H1 (cell line): ENCODE results near the gene PITPNC1.

Experiments
- ATF3 ChIP-seq: IDR thresholded peaks from 2 replicates; pipeline ENCODE4 v1.6.1; 2011; ENCODE audit warnings: low read depth, mild to moderate bottlenecking, low read length; ENCODE audit not compliant: insufficient read depth
- BRCA1 ChIP-seq: IDR thresholded peaks from 2 replicates; pipeline ENCODE4 v1.6.1; 2012; ENCODE audit warnings: low read depth, low read length, improper control_type of control experiment
- CBX8 ChIP-seq: fragments of 300-800, 300-1000 bp; sonication (generic); IDR thresholded peaks from 2 replicates; pipeline ENCODE4 v1.7.1; 2016; ENCODE audit warnings: low read depth, low read length, borderline replicate concordance
- CTCF ChIP-seq, 3 experiments: IDR thresholded peaks; 1 replicate in 2 of 3; 2 replicates in 1 of 3; pipeline versions ENCODE4 v1.5.1 to v1.6.1; 2011; ENCODE audit warnings: low read length in 3 of 3, mild to moderate bottlenecking in 3 of 3, inconsistent platforms in 2 of 3, low read depth in 1 of 3, moderate library complexity in 1 of 3; ENCODE audit not compliant: insufficient read depth in 1 of 3; ENCODE audit errors: control extremely low read depth in 1 of 3
- EP300 ChIP-seq, 2 experiments: IDR thresholded peaks; 1 replicate in 1 of 2; 2 replicates in 1 of 2; pipeline ENCODE4 v1.6.1; 2011 to 2012; ENCODE audit warnings: low read depth in 2 of 2, low read length in 2 of 2, mild to moderate bottlenecking in 2 of 2, borderline replicate concordance in 1 of 2, inconsistent platforms in 1 of 2, moderate library complexity in 1 of 2
- JUN ChIP-seq: IDR thresholded peaks from 2 replicates; pipeline ENCODE4 v1.6.1; 2011; ENCODE audit warnings: low read depth, mild to moderate bottlenecking, improper control_type of control experiment, low read length
- POLR2A ChIP-seq, 2 experiments: IDR thresholded peaks; 1 replicate in 1 of 2; 2 replicates in 1 of 2; pipeline ENCODE4 v1.6.1; 2011; ENCODE audit warnings: low read depth in 2 of 2, low read length in 2 of 2, mild to moderate bottlenecking in 2 of 2; ENCODE audit errors: control extremely low read depth in 1 of 2
- SRF ChIP-seq: IDR thresholded peaks from 2 replicates; pipeline ENCODE4 v1.6.1; 2011; ENCODE audit warnings: mild to moderate bottlenecking, low read depth, low read length, moderate library complexity
- TCF12 ChIP-seq: IDR thresholded peaks from 2 replicates; pipeline ENCODE4 v1.6.1; 2011; ENCODE audit warnings: low read depth, mild to moderate bottlenecking, low read length
- TEAD4 ChIP-seq: IDR thresholded peaks from 2 replicates; pipeline ENCODE4 v1.6.1; 2012; ENCODE audit warnings: low read depth, low read length, inconsistent platforms, mixed read lengths

GRCh38 chr17:67417507-67417906, 40.4 kb downstream of the PITPNC1 start:
- no peak for TF ChIP-seq CTCF (IDR thresholded peaks at IDR 0.05; ENCODE audit: control extremely low read depth in 1 of 3, insufficient read depth in 1 of 3, low read depth in 1 of 3, low read length in 3 of 3)
- TF ChIP-seq POLR2A (IDR thresholded peaks at IDR 0.05; ENCODE audit: control extremely low read depth in 1 of 2, low read depth in 2 of 2, low read length in 2 of 2) = no peak
- no peak for TF ChIP-seq CBX8
- no peak for TF ChIP-seq EP300 (IDR thresholded peaks at IDR 0.05; ENCODE audit: borderline replicate concordance in 1 of 2, low read depth in 2 of 2, low read length in 2 of 2)
- TF ChIP-seq BRCA1 = no peak
- no peak for TF ChIP-seq SRF
- TF ChIP-seq TCF12 = no peak
- TF ChIP-seq ATF3 = no peak
- TF ChIP-seq TEAD4 = no peak
- no peak for TF ChIP-seq JUN
